Suprapubic skin (tissue), 3 donors: ENCODE measurements around the gene BANP.

ENCODE experiments used
- CTCF ChIP-seq, 2 donors: fragments of 200-600 bp in 1 of 2; fragments of 450-650 bp in 1 of 2; sonication (generic) in 1 of 2; IDR thresholded peaks; one replicate each; pipeline ENCODE4 v1.5.1; 2016 to 2019; ENCODE audit warnings: antibody characterized with exemption in 2 of 2, mild to moderate bottlenecking in 1 of 2, moderate library complexity in 1 of 2
- POLR2A ChIP-seq, 2 donors: fragments of 450-650 bp; IDR thresholded peaks; one replicate each; pipeline ENCODE4 v1.6.1; 2017; ENCODE audit warnings: antibody characterized with exemption in 2 of 2, mild to moderate bottlenecking in 2 of 2, moderate library complexity in 2 of 2

DNA sequence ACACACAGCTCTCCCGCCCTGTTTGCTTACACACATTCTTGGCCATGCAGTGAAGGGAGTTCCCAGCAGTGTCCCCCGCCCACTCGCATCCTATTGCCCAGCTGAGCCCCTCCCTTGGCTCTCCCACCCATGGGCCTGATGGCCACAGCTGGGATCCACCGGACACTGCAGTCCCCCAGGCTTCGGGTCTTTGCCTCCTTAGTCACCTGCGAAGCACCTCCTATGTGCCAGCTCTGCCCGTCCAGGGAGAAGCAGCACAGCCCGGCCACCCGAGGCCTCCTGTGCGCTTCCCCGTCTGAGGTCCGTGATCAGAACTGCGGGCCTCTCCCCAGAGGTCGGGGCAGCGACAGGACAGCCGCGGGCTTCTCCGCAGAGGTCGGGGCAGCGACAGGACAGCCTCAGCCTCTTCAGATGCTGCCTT is 136.9 kb downstream of the BANP start:
- TF ChIP-seq CTCF (IDR thresholded peaks at IDR 0.05) (no peak), POLR2A (IDR thresholded peaks at IDR 0.05) (no peak)
